ENCODE results near the gene PUS7L.
"Not testable (repeated sequence)": the region's sequence is repeated elsewhere in the genome, so short reads cannot be mapped to it uniquely, and the experiment has no call there.

Gene PUS7L

DNA sequence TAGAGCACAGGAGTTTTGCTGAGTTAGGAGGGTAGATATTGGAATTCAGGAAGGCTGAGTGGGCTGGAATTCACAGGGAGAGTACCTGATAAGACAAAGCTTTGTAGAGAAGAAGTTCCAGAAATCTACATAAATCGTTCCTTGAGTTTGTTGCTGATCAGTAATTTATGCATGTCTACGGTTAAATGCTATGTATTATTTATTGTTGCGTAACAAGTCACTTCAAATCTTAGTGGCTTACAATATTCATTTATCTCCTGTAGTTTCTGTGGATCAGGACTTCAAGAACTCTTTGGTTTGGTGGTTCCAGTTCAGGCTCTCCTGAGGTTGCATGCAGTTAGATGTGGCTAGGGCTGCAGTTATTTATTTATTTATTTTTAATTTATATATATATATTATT is 7.8 kb downstream of the PUS7L start:
- no peak for DNase-seq (ENCODE audit: low read depth in 4 of 4, low spot score in 1 of 4)

DNA sequence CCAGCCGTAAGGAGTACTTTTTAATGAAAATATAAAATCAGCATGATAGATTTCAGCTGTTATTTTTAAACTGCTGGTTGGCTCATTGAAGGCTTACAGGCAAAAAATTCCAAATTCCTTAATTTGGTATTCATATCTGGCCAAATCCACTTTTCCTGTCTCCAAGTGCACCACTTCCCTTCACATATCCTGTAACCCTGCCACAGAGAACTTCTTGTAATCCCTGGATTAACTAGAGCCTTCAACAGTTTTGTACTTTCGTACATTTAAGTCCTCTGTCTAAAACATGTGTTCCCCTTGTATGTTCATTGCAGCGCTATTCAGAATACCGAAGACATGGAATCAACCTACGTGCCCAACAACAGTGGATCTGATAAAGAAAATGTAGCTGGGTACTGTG is 9.6 kb downstream of the PUS7L start:
- no peak for DNase-seq (ENCODE audit: low read depth in 4 of 4, low spot score in 1 of 4)

DNA sequence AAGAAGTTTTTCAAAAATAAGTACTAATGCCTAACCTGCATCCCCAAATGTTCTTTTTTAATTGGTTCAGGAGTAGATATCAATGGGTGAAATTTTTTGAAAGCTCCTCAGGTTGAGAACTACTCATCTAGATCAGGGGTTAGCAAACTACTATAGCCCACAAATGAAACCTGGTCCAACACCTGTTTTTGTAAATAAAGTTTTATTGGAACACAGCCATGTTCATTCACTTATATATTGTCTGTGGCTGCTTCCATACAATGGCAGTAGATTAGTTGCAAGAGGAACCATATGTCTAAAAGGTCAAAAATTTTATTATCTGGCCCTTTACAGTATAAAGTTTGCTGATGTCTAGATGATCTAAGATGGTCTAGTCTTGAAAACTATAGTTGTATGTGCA is 13.8 kb downstream of the PUS7L start:
- DNase-seq (ENCODE audit: low read depth in 4 of 4, low spot score in 1 of 4): no peak

DNA sequence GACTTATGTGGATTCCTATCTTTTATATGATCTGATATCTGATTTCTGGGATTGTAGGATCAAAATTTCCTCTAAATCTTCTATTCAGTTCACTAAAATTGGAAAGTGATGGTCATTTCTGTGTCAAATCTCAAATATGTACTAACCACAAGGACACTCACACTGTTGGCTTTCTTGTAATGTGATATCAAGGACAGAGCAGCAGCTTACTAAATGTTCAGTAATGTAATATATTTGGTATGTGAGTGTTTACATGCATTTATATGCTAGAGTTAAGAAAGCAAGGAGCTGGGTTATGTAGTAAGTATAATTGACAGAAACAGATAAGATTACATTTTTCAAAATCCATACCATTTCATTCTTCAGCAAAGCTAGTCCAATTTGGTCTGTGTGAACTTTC is 16.5 kb downstream of the PUS7L start:
- no peak for DNase-seq (ENCODE audit: low read depth in 4 of 4, low spot score in 1 of 4)

DNA sequence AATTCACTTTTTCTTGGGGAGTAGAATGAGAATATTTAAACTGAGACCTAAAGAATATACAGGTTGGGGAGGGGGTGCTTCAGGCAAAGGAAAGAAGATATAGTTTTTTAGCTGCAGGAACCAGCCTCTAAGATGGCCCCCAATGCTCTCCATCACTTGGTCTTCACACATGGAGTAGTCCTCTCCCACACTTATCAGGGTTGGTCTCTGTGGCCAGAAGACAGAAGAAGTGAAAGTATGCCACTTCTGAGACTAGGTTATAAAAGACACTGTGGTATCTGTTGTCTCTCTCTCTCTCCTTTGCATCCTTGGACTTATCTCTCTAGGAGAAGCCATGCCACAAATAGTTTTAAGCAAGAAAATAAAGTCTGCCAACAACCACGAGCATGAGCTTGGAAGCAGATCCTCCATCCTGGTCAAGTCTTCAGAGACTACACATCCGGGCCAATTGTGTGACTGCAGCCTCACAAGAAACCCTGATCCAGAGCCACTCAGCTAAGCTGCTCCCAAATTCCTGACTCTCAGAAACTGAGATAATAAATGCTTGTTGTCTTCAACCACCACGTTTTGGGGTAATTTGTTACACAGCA is 18.0 kb downstream of the PUS7L start:
- no peak for DNase-seq (ENCODE audit: low read depth in 4 of 4, low spot score in 1 of 4)

DNA sequence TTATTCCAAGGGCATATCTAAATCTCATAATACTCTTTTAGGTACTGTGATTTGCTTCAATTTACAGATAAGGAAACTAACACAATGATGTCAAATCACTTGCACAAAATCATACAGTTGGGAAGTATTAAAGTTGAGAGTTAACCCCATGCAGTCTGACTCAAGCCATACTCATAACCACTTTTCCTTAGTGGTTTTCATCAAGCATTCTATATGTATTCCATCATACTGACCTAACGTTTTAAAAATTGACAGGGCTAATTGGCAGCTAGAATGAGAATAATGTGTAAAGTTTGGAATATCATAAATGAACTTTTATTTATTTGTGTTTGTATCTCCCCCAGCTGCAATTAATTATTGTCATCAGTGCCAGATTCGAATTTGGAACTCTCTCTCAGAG is 20.9 kb downstream of the PUS7L start:
- no peak for DNase-seq (ENCODE audit: low read depth in 4 of 4, low spot score in 1 of 4)

DNA sequence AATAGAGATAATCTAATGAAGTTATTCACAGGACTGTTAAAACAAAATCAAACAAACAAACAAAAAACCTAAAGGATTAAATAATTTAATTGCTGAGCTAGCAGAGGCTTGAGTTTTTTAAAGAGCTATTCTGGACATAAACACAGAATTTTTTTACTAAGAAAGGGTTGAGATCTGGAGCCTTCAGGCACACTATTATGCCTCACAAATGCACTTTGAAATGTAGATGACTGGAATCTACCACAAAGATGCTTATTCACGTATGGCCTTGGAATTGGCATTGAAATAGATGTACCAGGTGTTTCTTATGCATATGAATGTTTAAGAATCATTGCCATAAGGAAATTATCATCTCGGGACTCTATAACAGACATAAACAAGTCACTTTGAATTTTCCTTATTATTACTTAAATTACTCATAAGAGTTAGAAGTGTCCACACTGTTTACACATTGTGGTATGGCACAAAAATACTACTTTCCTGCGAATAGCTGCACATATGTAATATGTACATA is 21.6 kb downstream of the PUS7L start:
- no peak for DNase-seq (ENCODE audit: low read depth in 4 of 4, low spot score in 1 of 4)

DNA sequence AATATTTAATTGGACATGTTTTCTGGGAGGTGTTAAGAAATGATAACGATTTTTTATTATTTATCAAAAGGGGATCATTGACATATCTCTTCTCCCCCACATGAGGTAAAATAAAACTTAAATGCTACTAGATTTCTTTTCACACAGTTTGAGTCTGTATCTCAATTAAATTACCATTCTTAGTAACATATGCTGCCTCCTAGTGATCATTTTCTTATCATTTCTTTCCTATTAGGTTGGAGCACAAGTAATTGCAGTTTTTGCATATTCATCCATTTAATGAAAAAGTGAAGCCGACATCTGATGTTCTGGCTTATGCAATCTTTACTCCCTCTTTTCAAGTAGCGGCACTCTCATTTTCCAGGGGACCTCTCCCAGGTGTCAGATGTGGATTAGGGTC is 24.9 kb downstream of the PUS7L start:
- DNase-seq (ENCODE audit: low read depth in 4 of 4, low spot score in 1 of 4): no peak

DNA sequence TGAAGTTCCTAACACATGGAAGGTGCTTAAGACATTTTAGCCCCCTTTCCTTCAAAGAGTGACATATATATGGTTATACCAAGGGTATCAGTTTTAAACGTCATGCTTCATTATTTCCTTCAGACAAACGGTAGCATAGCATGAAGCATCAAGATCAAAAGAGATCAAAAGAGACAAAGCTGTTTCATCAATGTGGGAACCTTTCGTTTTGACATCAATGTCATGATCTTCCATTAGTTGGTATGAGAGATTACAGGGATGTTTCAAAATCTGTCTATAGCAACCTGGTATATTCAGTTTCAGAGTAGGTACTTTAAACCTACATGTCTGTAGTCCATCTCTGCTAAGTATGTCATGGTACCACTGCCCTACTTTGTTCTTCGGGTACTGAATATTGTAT is 28.3 kb downstream of the PUS7L start:
- DNase-seq (ENCODE audit: low read depth in 4 of 4, low spot score in 1 of 4): no peak

DNA sequence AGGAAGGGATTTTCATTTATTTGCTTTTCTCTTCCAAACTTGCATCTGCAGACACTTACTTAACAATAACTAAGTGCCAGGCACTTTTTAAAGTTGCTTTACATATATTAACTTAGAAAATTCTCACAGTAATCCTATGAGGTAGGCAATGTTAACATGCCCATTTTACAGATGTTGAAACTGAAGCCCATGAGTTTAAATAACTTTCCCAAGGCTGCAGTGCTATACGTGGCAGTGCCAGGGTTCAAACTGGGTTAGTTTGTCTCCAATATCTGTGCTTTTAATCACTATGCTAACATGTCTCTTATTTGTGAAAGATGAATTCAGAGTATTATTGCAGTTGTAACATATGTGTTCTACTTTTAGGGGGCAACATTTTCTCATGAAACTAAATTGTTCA is 29.9 kb downstream of the PUS7L start:
- no peak for DNase-seq (ENCODE audit: low read depth in 4 of 4, low spot score in 1 of 4)

DNA sequence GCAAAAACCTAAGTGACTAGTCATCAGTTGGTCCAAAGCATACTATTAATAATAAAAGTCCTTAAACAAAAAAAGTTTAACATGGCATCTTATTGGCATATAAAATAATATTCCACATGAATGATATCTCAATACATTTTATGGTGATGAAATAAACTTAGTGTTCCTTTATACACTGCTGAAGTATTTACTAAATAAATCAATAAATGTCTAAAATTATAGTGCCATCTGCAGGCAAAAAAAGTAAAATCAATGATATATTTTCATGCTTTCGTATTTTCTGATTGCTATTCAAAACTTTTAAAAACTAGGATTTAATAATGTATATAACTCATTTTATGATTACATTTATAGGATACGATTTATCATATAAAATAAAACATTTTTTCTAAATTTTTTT is 30.5 kb downstream of the PUS7L start:
- DNase-seq (ENCODE audit: low read depth in 4 of 4, low spot score in 1 of 4): no peak

DNA sequence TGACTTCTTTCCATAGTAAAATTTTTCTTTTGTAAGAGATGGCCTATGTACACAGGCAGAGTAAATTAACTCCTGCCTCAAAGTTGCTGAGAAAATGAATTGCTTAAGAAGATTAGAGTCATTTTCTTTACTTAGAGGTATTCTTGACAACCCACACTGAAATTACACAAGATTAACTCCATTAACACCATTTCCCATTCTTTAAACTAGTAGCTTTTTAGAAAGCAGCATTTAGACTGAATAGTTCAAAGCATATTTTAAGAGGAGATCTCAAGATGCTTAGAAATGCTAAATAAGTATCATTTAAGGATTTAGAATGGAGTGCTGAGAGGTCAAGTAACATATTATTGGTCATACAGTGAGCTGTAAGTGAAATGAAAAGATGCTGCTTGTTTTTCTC is 35.5 kb downstream of the PUS7L start:
- no peak for DNase-seq (ENCODE audit: low read depth in 4 of 4, low spot score in 1 of 4)

DNA sequence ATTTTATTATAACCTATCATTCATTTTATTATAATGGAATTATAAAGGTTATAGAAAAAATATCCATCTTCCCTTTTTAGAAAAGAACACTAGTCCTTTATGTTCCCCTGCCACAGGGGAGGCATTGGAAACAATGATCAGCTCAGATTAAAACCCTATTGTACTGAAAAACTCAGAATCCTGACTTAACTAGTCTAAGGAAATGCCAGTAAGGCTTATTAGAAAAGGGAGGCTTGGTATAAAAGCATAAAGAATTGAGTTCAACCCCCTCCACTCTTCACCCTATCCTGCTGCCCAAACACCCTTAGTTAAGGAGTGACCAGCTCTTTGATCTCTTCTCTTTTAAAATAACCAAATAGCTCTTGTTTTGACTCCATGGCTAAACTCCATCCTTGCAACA is 36.0 kb downstream of the PUS7L start:
- no peak for DNase-seq (ENCODE audit: low read depth in 4 of 4, low spot score in 1 of 4)

DNA sequence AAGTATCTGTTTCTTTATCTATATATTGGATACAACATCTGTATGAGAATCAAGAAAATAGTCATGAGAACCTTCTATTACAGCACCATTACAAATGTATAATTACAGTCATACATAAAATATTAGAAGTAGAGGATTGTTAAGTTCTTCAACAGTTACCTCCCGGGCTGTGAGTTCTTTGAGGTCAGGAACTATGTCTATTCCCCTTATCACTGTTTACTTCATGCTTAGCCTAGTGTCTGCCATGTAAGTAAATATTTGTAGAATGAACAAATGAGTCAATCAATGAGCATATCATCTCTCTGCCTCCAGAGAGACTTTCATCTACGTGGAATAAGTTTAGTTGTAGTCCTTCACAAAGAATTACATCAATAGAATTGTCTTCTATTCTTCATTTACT is 47.2 kb downstream of the PUS7L start:
- no peak for DNase-seq (ENCODE audit: low read depth in 4 of 4, low spot score in 1 of 4)

DNA sequence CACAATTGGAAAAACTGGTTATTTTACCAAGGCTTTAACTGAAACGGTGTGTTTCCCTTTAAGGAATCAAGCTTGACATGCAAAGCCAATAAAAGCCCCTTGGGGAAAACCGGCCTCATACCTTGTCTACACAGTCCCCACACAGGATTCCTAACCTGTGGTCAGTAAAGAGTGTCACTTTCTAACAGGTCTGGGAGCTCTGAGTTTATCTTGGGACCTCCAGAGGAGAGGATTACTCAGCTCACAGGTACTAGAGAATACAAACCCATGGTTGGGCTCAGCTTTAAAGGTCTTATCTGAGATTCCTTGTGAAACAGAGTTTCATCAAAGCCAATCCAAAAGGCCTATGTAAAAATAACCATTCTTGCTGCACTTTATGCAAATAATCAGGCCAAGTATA is 54.8 kb downstream of the PUS7L start:
- DNase-seq (ENCODE audit: low read depth in 4 of 4, low spot score in 1 of 4): not testable (repeated sequence)

DNA sequence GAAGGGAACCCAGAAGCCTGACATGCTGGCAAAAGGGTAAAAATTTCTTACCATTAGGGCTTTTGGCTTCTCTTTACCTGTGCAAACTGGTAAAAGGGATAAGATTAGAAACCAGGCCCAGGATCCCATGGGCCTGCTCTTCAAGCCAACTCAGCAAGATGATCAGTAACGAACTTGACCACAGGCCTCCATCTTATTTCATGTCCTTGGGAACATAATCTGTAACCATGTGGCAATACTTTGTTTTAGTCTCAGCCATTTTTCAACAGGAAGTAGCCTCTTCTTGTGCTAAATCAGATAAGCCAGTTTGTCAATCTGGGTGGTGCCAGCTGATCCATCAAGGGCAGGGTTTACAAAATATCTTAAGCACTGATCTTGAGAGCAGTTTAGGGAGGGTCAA is 57.4 kb downstream of the PUS7L start:
- DNase-seq (ENCODE audit: low read depth in 4 of 4, low spot score in 1 of 4): not testable (repeated sequence)

DNA sequence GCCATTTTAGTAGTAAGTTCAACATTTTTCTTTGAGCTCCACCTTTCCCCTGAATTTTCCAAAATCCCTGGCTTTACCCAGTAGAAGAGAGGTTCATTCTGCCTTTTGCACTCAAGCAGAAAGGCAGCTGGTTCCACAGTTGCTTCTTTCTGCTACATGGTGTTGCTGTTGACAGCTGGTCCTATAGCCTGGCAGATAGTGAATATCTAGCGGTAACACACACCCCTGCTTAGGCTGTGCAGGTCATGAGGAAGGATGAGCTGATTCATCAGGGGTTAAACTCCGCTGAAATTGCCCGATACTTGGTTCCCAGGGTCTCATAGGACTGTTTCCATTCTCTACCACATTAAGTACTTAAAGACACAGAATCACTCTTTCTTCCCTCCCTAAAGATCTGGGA is 62.4 kb downstream of the PUS7L start:
- DNase-seq (ENCODE audit: low read depth in 4 of 4, low spot score in 1 of 4): no peak

DNA sequence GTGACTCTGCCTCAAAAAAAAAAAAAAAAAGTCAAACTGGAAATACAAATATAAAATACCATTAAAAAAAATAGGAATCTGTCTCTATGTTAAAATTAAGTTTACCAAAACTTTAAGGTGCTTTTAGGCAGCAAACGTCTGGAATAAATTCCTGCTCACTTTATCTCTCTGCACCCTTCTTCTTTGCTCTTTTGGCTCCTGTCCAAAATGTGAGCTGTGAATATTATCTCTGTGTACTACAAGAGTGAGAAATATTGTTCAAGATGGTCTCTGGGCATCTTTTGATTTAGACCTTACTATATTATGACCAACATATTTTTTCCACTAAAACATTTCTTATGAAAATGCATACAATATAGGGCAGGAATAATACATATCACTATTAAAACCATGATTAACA is 63.7 kb downstream of the PUS7L start:
- no peak for DNase-seq (ENCODE audit: low read depth in 4 of 4, low spot score in 1 of 4)

DNA sequence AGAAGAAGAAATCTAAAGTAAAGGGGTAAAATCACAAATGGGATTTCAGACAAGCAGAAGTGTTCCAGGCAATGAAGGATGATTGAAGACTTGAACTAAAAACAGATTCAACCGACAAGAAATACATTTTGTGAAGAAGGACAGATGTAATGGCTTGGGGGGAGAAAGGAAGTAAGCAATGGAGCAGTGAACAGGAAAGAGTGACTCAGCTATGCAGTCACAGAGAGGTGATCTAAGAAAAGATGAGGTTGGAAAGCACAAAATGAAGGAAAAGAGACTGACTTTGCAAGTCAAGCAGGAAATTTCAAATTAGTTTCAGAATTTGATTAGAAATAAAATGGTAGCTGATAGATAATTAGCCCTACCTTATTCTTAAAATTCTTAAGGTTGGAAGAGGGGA is 66.5 kb downstream of the PUS7L start:
- DNase-seq (ENCODE audit: low read depth in 4 of 4, low spot score in 1 of 4): no peak

DNA sequence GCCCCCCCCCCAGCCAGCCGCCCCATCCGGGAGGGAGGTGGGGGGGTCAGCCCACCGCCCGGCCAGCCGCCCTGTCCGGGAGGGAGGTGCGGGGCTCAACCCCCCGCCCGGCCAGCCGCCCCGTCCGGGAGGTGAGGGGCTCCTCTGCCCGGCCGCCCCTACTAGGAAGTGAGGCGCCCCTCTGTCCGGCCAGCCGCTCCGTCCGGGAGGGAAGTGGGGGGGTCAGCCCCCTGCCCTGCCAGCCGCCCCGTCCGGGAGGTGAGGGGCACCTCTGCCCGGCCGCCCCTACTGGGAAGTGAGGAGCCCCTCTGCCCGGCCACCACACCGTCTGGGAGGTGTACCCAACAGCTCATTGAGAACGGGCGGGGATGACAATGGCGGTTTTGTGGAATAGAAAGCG is 73.1 kb downstream of the PUS7L start:
- not testable (repeated sequence) for DNase-seq (ENCODE audit: low read depth in 4 of 4, low spot score in 1 of 4)

DNA sequence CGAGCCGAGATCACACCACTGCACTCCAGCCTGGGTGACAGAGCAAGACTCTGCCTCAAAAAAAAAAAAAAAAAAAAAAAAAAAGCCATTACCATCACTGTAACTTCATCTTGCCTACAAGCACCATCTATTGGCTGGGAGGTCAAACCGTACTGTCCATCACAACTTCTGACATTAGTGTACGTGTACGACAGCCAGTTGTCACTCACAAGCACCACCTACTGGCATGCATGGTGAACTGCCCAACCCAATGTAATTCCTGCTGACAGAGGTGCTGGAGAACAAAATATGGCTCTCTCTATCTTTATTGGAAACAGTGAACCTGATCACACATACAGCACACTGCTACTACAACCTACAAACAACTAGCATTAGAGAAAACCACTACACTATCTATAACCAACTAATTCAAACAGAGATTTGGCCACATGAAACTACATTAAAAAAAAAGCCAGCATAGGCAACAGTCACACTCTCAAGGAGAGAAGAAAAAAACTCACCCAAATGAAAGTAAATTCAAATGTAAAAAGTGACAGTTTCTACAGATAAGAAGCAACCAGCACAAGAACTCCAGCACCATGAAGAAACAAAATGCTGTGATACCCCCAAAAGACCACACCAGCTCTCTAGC is 82.3 kb downstream of the PUS7L start:
- no peak for DNase-seq (ENCODE audit: low read depth in 4 of 4, low spot score in 1 of 4)

DNA sequence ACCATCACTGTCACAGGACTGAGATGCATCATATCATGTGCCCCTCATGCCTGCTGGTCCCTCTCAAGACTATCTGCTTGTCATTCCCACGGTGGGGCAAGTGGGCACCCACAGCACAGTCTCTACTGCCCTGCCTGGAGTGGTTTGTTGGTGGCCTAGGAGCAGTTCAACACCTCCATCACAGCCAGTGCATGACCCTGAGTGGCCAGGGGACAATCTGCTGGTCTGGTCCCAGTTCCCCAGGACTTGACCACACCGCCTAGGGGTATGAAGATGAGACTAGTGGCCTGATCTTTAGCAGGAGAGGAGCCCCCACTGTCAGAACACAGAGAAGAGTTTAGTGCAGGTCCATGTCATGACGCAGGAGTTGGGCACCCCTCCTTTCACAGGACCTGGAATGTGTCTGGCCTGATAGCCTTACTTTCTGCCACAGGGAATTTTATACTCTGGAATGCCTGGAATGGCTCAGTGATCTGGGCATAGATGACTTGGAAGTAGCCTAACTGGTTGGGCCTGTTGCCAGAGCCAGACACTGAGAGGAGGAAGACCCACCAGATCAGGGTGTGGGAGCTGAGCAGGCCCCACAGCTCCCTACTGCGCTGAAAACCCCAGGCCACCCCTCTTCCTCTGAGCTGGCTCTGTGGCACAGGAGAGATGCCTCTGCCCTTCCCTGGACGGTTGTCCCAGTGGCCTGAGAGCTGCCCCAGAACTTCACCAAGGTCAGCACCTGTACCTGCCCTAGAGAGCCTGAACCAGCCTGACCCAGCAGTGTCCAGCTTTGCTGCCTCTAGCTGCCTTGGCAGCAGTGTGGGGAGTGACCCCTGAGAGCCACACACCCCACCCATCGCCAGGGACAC is 83.3 kb downstream of the PUS7L start:
- no peak for DNase-seq (ENCODE audit: low read depth in 4 of 4, low spot score in 1 of 4)

All from stimulated activated CD4-positive, alpha-beta T cell treated with anti-CD3 and anti-CD28 coated beads, Interleukin-1b, Interleukin-23, amount 100 ng/mL, for 24 hours (primary cell).